WI38 (cell line): Measurements from ENCODE around the gene PPP3R2.

ENCODE experiments used
- H3K4me3 ChIP-seq: 2 replicates; pipeline ENCODE4 v1.5.1; 2011; ENCODE audit warnings: low read depth, mild to moderate bottlenecking, control low read depth, low read length
- TF ChIP-seq, protein P1 (sequence below): IDR thresholded peaks from 2 replicates; pipeline ENCODE4 v1.5.1; 2012; ENCODE audit warnings: low read depth, mild to moderate bottlenecking, control low read depth, low read length

PPP3R2 gene

GRCh38 chr9:101574731-101575333, 19.9 kb downstream of the PPP3R2 start:
- no peak overlapping the region for H3K4me3 ChIP-seq
- TF ChIP-seq, protein P1, sequence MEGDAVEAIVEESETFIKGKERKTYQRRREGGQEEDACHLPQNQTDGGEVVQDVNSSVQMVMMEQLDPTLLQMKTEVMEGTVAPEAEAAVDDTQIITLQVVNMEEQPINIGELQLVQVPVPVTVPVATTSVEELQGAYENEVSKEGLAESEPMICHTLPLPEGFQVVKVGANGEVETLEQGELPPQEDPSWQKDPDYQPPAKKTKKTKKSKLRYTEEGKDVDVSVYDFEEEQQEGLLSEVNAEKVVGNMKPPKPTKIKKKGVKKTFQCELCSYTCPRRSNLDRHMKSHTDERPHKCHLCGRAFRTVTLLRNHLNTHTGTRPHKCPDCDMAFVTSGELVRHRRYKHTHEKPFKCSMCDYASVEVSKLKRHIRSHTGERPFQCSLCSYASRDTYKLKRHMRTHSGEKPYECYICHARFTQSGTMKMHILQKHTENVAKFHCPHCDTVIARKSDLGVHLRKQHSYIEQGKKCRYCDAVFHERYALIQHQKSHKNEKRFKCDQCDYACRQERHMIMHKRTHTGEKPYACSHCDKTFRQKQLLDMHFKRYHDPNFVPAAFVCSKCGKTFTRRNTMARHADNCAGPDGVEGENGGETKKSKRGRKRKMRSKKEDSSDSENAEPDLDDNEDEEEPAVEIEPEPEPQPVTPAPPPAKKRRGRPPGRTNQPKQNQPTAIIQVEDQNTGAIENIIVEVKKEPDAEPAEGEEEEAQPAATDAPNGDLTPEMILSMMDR = no peak

- no peak overlapping the region for H3K4me3 ChIP-seq
- TF ChIP-seq, protein P1 = no peak
Measured at GRCh38 chr9:101572316-101572715, 22.5 kb downstream of the PPP3R2 start.

DNA sequence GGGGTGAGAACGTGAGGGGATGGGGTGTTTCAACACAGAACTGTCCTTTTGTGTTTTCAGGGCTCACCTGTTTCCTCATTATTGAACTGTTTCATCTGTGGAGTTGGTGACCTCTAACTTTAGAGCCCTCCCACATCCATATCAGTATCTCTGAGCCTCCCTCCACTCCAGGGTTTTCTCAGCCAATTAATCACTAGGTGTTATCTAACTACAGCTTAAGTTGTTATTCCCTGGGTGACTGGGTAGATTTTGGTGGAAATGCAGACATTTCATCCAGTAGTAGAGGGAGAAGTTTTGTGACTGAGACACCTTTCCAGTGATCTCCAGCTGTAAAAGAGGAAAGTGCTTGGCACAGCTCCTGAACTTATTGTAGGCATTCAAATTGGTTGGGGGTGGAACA, 23.7 kb downstream of the PPP3R2 start:
- TF ChIP-seq, protein P1 = no peak
- no peak overlapping the region for H3K4me3 ChIP-seq

DNA sequence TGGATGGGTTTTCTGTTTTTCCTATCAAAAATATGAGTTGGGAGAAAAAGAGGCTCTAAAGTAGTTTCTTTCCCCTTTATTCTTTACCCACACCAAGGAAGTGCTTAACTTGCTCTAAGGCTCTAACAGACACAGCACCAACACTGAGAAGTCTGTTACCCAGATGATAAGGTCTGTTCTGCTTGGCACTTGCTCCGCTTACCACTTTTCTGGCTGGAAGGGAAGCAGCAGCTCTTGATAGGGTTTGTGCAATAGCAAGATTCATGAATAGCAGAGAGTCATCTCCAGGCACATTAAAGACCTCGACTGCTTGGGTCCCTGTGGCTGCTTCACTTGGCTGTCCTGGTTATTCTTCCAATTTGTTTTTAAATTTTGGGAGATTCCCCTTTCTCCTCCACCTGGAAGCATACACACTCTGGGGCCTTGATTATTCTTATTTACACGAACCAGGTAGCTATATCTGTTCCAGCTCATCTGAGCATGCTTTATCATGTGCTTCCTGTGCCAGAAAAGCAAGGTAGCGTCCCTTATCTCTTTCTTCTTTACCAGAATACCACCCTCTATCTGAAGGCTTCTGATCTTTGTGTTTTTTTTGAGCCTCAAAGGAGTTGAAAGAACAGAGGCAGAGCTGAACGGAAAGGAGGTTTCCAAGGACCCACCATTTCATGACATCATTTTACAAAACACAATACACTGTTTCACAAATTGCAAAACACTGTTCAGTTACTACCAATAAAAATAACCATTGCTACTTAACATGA, 24.8 kb downstream of the PPP3R2 start:
- TF ChIP-seq, protein P1 = no peak
- H3K4me3 ChIP-seq = no peak overlapping the region

DNA sequence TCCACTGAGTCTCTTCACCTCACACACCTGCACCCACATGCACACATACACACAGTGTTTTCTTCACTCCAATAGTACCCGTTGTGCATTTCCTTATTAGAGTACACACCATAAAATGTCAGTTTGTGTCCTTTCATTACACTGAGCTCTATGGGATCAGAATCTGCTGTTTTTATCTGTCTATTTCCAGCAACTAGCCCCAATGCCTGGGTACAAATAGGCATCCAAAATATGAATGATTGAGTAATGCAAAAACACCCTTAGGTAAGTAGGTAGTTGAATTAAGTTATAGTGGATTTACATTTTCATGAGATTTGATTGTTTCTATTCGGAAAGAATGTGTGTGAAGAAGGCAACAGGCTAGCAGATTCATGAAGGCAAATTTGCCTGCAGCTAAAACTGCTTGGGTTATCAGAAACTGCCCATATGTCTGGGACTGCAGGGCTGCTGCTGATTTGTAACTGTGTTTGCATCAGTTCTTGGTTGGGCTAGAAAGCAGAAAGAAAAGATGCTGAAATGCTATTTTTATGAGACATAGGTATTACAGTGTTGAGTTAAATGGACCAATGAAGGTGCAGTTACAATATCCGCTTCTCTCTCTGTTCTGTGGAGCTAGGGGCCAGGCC, 26.9 kb downstream of the PPP3R2 start:
- TF ChIP-seq, protein P1 = no peak
- no peak overlapping the region for H3K4me3 ChIP-seq

DNA sequence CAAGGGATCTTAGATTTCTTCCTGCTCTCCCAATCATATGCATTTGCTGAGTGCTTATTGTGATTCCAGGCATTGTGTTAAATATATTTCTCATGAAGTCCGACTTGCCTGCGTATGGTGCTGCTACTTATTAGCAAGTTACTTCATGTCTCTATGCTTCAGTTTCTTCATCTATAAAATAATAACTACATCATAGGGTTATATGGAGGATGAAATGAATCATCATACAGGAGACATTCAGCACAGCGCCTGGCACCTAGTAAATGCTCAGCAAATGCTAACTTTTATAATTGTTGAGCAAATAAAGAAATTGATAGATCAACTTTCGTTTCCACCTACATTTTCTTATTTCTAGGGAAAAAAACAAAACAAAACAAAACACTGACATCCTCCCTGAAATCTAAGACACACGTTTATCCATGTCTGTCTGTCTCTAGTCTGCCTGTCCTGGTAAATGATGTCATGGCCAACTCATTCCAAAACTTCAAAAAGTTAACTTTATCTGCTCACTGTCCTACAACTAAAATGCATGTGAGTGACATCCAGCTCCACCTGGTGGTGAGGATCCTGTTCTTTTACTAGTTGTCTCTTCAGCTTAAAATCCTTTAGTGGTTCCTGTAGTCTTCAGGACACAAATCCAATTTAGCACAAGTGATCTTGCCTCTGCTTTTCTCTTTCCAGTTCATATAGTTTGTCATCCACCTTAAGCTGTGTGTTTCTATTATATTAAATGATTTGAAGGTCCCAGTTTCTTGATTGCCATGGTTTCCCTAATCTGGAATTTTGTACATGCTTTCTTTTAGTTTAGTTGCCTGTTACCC, 27.7 kb downstream of the PPP3R2 start:
- TF ChIP-seq, protein P1 = peak; percentile 16; the same call in 1 of the 2 replicates
- H3K4me3 ChIP-seq = no peak overlapping the region
